Mesothelial cell of epicardium (in vitro differentiated cells): ENCODE measurements around the gene SND1. TPM values are rescaled to one million over a fixed set of nuclear protein-coding genes. Genes with fewer than 3 reads are reported as not detected.

Source experiments
- DNase-seq, 2 experiments: peaks; one replicate each; pipeline ENCODE4 v3.0.0; 2021; ENCODE audit warnings: low spot score in 2 of 2; ENCODE audit not compliant: unreplicated experiment in 2 of 2
- H3K27ac Mint-ChIP-seq: 2 replicates; pipeline ENCODE4 v1.8.0; 2021; ENCODE audit warnings: mixed read lengths
- H3K27me3 Mint-ChIP-seq: 2 replicates; pipeline ENCODE4 v1.8.0; 2021; ENCODE audit warnings: low read depth, mixed read lengths
- H3K36me3 Mint-ChIP-seq: 2 replicates; pipeline ENCODE4 v1.8.0; 2021; ENCODE audit warnings: mixed read lengths
- H3K4me1 Mint-ChIP-seq: 2 replicates; pipeline ENCODE4 v1.8.0; 2021; ENCODE audit warnings: mixed read lengths
- H3K4me3 Mint-ChIP-seq: 2 replicates; pipeline ENCODE4 v1.8.0; 2021; ENCODE audit warnings: mild to moderate bottlenecking, moderate library complexity, mixed read lengths
- H3K9me3 Mint-ChIP-seq: 2 replicates; pipeline ENCODE4 v1.8.0; 2021; ENCODE audit warnings: mixed read lengths
- CTCF ChIP-seq: fragments of 200-600 bp; sonication (generic); IDR thresholded peaks from one replicate; pipeline ENCODE4 v1.5.0; 2021; ENCODE audit warnings: antibody characterized with exemption; ENCODE audit not compliant: unreplicated experiment
- total RNA-seq: library from RNA; stranded (reverse); gene quantifications from 3 replicates; pipeline ENCODE4 v1.2.1, GENCODE V29; 2021

SND1 gene
- total RNA-seq, 1 donor from 2014 or later: 211 TPM

DNA sequence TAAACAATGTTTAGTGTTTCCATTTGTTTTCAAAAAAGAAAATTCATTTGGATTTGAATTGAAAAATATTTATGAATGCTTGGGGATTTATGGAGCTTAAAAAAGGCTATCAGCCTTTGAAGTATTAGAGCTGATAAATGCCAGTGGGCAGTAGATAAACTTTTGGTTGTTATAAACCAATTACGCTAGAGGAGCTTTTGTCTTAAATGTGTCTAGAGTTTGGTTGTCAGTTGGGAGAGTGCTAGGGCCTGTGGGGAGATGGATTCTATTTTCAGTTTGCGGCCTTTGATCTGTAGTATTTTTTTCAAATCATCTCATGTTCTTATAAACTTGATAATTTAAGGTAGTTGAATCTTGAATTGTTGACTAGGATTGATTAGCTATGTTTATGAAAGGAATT, 104.0 kb downstream of the SND1 start:
- H3K27me3 Mint-ChIP-seq: no peaks in the 10 kb centered on the region
- DNase-seq: no peak
- no peaks in the 10 kb centered on the region for H3K9me3 Mint-ChIP-seq
- H3K27ac Mint-ChIP-seq: no peak overlapping the region
- H3K4me1 Mint-ChIP-seq: peaks cover 17% of the 10 kb centered on the region
- no peak overlapping the region for H3K4me3 Mint-ChIP-seq
- no peak for TF ChIP-seq CTCF
- H3K36me3 Mint-ChIP-seq: no peaks in the 10 kb centered on the region

- no peaks in the 10 kb centered on the region for H3K9me3 Mint-ChIP-seq
- peaks cover 14% of the 10 kb centered on the region for H3K4me1 Mint-ChIP-seq
Observed at GRCh38 chr7:127758105-127758504, 106.1 kb downstream of the SND1 start.

GRCh38 chr7:127758845-127759244, 106.9 kb downstream of the SND1 start:
- Mint-ChIP-seq H3K9me3 (no peaks in the 10 kb centered on the region), H3K36me3 (no peaks in the 10 kb centered on the region), H3K27ac (no peak overlapping the region), H3K4me1 (peaks cover 14% of the 10 kb centered on the region), H3K4me3 (no peak overlapping the region), H3K27me3 (no peaks in the 10 kb centered on the region)
- no peak for DNase-seq
- TF ChIP-seq CTCF: no peak

More at GRCh38 chr7:127758105-127758504, 106.1 kb downstream of the SND1 start:
- H3K27me3 Mint-ChIP-seq: no peaks in the 10 kb centered on the region
- H3K4me3 Mint-ChIP-seq: no peak overlapping the region
- H3K36me3 Mint-ChIP-seq: no peaks in the 10 kb centered on the region
- H3K27ac Mint-ChIP-seq: no peak overlapping the region
- no peak for DNase-seq
- TF ChIP-seq CTCF: no peak

DNA sequence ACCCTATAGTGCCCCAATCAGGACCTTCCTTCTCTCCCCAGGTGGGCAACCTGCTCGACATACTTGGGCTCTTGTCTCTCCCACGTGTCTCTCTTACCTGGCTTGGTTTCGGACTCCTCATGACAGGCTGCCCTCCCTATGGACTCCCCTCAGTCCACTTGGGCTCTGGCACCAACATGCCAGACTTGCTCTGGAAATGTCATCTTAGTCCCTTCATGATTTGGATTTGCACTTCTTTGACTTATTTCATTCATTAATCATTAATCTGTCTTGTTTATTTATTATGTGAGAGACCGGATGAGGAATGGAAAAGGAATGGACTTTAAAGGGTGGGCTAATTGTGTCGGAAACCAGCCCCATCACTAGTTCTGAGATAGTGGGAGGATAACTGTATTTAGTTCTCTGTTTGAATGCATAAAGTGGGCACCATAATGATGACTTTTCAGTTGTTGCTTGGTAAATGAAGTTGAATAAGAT, 108.0 kb downstream of the SND1 start:
- no peak for DNase-seq
- H3K27me3 Mint-ChIP-seq: no peaks in the 10 kb centered on the region
- peaks cover 13% of the 10 kb centered on the region for H3K4me1 Mint-ChIP-seq
- no peak overlapping the region for H3K4me3 Mint-ChIP-seq
- H3K27ac Mint-ChIP-seq: no peak overlapping the region
- H3K9me3 Mint-ChIP-seq: no peaks in the 10 kb centered on the region
- no peak for TF ChIP-seq CTCF
- no peaks in the 10 kb centered on the region for H3K36me3 Mint-ChIP-seq

GRCh38 chr7:127760436-127761031, 108.5 kb downstream of the SND1 start:
- H3K9me3 Mint-ChIP-seq: no peaks in the 10 kb centered on the region
- TF ChIP-seq CTCF: no peak

More at GRCh38 chr7:127760436-127761031, 108.5 kb downstream of the SND1 start:
- H3K27ac Mint-ChIP-seq: no peak overlapping the region
- H3K4me3 Mint-ChIP-seq: no peak overlapping the region
- H3K27me3 Mint-ChIP-seq: no peaks in the 10 kb centered on the region
- no peaks in the 10 kb centered on the region for H3K36me3 Mint-ChIP-seq
- no peak for DNase-seq
- H3K4me1 Mint-ChIP-seq: peaks cover 10% of the 10 kb centered on the region
